Stimulated activated CD4-positive, alpha-beta T cell treated with anti-CD3 and anti-CD28 coated beads, TNF-alpha, amount 100 ng/mL, for 4 hours (primary cell): ENCODE data around the gene GHITM.
"Not testable (repeated sequence)": the region's sequence is repeated elsewhere in the genome, so short reads cannot be mapped to it uniquely, and the experiment has no call there.

ENCODE experiments used
- DNase-seq, 3 experiments: peaks; one replicate each; pipeline ENCODE4 v3.0.0-alpha.2; 2020; ENCODE audit warnings: low read depth in 3 of 3

Gene GHITM

DNA sequence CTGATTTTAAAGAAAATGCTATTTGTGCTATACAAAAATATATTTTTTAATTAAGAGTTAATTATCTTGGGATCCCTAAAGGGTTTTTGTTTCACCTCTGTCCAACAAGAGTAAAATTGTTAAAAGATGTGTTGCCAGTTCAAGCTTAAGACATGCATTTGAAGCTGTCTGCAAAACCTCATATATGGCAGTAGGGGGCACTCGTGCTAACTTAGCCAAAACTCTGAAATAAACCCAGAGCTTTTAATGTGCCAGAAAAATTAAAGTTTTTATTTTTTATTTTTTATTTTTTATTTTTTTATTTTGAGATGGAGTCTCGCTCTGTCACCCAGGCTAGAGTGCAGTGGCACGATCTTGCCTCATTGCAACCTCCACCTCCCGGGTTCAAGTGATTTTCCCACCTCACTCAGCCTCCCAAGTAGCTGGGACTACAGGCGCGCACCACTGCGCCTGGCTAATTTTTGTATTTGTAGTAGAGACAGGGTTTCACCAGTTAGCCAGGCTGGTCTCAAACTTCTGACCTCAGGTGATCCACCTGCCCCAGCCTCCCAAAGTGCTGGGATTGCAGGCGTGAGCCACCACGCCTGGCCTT is 8.8 kb downstream of the GHITM start:
- not testable (repeated sequence) for DNase-seq

DNA sequence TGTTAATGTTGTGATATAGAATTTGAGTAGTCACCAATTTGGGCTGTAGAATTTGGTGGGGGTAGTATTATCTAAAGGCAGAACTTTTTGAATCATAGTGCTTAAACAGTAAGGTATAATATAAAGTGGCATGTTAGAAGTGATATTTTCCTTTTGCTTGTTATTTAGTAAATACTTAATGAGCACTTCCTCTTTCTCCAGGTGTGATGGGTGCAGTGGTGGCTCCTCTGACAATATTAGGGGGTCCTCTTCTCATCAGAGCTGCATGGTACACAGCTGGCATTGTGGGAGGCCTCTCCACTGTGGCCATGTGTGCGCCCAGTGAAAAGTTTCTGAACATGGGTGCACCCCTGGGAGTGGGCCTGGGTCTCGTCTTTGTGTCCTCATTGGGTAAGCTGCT is 10.5 kb downstream of the GHITM start:
- no peak for DNase-seq

DNA sequence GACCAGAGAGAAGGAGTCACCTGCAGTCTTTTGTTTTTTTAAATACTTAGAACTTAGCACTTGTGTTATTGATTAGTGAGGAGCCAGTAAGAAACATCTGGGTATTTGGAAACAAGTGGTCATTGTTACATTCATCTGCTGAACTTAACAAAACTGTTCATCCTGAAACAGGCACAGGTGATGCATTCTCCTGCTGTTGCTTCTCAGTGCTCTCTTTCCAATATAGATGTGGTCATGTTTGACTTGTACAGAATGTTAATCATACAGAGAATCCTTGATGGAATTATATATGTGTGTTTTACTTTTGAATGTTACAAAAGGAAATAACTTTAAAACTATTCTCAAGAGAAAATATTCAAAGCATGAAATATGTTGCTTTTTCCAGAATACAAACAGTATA is 13.5 kb downstream of the GHITM start:
- no peak for DNase-seq

GRCh38 chr10:84155521-84155920 is 16.2 kb downstream of the GHITM start:
- DNase-seq = no peak

- no peak for DNase-seq
These were observed 16.7 kb downstream of the GHITM start for GRCh38 chr10:84156009-84156408.

DNA sequence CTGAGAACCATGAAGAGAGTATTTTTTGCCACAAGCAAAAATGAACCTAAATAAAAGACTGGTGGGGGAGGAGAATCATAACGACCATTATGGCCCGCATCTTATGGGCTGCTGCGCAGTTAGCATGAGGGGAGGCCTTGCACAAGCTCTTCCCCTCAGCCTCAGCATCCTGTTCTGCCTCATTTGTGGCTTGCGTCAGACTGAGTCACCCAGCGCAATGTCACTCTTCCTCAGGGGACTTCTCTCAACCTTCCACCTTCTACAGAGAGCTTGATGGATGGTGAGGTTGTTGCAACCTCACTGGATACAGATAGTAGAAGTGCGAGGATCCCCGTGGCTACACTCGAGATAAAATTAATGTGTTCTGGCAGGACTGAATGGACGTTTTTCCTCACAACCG is 17.5 kb downstream of the GHITM start:
- DNase-seq = no peak

DNA sequence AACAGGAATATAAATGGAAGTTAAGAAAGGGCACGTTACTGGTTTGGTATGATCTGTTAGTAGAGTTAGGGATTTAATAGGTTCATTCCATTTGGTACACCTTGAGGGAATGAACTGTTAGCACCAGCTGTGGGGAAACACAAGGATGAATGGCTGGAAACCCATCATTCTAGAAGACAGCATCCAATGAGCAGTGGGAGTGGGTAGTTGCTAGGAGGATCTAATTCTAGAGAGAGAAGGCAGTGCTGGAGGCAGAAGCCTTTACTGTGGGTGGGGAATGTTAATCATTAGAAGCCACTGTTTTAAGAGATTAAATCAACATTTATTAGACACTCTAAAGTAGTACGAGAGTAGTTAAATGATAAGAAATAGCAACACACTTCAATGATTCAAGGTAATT is 18.8 kb downstream of the GHITM start:
- no peak for DNase-seq

DNA sequence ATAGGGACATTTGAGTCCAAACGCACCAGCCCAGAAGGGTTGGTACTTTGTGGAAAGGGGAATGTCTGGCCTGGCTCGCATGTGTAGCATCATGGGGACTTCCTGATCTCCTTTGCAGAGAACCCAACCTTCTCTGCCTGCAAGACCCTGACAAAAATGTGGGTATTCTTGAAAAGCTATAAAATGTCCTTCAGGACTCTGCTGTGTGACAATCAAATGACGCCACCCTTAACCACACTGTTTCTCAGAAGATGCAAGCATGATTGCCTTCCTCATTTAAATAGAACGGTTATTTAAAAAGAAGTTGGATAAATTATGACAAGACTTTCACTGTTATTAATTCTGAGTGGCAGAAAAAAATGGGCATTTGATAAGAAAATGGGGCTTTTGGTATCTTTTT is 19.2 kb downstream of the GHITM start:
- DNase-seq = no peak

DNA sequence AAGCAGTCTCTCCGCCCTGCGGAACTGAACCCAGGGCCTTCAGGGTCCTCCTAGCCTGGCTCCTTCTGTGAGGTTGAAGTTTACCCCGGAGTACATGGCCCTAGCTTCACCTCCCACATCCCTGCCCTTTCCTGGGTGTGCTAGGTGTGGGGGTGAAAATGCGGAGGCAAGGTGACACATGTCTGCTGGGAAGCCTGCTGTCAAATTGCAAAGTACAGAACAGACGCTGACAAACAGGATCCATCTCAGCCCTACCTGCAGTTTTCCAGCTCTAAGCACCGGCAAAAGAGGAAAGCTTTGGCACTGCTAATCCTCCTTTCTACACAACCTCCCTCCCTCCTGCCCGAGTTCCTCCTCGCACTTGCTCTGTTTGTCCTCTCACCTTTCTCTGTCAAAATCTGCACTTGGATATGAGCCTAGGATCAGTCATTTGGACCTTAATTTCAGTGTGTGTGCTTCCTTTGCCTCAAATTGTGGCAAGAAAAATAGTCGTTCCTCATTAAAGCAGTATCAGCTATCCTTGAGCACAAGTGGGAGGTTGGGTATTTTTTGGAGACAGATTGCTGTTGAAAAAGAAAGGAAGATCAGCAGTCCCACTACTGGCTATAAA is 19.9 kb downstream of the GHITM start:
- DNase-seq = no peak

GRCh38 chr10:84160663-84161362 is 21.5 kb downstream of the GHITM start:
- DNase-seq = no peak

DNA sequence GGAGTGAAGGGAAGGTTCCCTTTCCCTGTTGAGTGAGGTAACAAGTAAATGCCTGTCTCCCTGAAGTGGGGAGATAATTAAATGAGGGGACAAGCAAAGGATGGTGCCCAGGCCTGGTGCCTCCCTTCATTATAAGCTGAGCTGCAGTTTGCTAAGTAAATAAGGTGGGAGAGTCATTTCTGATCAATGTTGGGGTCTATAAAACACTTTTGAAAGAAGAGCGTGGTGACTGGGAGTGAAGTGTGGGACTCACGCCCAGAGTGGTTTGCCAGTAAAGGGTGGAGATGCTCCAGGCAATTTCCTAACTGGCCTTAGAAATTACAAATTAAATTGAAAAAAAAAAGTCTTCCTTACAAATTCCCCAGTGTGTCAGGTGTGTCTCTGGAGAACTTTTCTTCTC is 24.7 kb downstream of the GHITM start:
- no peak for DNase-seq

DNA sequence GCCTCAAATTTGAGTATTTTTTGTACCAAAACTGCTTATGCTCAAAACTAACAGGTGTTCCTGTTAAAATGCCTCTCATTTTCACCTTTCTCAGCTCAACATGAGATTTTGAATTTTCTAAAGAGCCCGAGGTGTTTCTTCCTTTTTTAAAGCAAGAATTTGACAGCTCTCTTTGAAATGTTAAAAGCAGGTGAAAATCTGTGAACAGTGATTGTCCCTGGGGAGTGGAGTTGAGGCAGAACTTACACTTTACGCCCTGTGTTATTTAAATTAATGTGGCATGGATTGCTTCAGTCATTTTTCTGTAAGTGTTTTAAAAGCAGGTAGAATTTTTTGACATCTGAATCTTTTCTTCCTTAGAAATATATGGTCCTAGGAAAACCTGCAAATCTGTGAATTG is 25.1 kb downstream of the GHITM start:
- no peak for DNase-seq

DNA sequence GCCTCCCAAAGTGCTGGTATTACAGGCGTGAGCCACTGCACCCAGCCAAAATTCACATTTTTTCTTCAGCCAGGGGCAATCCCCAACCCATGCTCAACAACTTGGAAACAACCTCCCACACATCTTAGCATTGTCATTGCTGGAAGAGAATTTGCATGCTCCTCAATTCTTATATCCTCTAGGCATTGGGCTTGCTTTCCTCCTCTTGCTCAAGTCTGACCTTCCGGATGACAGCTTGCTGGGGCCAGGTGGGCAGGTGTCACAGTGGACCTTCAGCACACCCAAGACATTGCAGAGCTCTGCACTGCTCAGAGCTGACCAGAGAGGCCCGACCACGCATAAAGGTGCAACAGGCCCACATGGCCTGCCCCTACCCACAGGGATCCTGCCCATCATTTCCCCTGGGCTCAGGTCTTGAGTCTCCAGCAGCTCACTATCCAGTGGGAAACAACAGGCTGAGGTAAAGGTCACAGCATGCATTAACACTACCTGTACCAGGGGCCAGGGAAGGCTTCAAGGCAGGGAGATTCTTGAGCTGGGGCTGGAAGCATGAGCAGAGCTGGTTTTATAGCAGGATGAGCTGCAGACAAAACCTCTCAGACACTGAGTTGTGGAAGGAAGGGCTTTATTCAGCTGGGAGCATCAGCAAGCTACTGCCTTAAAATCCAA is 27.4 kb downstream of the GHITM start:
- DNase-seq = no peak

DNA sequence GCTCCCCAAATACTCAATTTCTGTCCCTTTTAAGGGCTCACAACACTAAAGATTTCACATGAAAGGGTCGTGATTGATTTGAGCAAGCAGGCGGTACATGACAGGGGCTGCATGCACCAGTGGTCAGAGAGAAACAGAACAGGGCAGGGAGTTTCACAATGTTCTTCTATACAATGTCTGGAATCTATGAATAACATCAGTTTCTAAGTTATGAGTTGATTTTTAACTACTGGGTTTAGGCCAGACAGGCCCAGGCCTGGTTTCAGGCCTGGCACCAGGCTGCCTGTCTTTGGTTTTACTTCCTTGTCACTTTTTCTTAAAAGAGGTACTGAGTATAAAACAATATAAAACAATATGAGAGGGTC is 28.0 kb downstream of the GHITM start:
- not testable (repeated sequence) for DNase-seq

DNA sequence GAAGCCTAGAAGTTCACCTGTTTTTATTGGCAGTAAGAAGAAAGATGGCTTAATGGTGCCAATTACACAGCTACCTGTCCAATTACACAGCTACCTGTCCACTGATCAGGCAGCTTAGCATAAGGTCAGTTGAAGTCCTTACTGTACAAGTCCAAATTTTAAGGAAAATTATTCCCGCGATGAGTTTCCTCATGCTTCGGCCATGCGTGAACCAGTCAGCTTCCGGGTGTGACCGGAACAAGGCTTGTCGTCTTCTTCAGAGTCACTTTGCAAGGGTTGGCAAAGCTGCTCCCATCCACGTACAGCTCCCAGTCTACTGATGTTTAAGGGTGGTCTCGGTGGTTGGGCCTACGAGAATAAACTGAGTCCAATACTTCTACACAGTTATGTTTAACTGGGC is 29.1 kb downstream of the GHITM start:
- not testable (repeated sequence) for DNase-seq

GRCh38 chr10:84171237-84171636 is 31.9 kb downstream of the GHITM start:
- DNase-seq = not testable (repeated sequence)

DNA sequence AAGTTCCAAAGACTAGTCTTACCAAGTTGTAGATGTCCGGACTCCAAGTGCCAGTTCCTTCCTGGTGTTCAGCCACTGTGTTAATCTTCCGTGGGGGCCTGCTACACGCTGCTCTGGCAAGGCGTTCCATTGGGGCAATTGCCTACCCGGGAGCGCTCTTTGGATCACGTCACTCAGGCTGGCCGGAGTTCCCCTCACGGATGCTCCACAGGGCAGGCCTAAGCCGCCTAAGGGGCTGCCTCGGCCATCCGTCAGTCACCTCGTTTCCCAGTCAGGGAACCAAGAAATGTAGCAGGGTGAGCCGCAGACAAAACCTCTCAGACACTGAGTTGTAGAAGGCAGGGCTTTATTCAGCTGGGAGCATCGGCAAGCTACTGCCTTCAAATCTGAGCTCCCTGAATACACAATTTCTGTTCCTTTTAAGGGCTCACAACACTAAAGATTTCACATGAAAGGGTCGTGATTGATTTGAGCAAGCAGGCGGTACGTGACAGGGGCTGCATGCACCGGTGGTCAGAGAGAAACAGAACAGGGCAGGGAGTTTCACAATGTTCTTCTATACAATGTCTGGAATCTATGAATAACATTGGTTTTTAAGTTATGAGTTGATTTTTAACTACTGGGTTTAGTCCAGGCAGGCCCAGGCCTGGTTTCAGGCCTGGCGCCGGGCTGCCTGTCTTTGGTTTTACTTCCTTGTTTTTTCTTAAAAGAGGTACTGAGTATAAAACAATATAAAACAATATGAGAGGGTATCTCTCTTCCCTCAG is 32.6 kb downstream of the GHITM start:
- DNase-seq = not testable (repeated sequence)

DNA sequence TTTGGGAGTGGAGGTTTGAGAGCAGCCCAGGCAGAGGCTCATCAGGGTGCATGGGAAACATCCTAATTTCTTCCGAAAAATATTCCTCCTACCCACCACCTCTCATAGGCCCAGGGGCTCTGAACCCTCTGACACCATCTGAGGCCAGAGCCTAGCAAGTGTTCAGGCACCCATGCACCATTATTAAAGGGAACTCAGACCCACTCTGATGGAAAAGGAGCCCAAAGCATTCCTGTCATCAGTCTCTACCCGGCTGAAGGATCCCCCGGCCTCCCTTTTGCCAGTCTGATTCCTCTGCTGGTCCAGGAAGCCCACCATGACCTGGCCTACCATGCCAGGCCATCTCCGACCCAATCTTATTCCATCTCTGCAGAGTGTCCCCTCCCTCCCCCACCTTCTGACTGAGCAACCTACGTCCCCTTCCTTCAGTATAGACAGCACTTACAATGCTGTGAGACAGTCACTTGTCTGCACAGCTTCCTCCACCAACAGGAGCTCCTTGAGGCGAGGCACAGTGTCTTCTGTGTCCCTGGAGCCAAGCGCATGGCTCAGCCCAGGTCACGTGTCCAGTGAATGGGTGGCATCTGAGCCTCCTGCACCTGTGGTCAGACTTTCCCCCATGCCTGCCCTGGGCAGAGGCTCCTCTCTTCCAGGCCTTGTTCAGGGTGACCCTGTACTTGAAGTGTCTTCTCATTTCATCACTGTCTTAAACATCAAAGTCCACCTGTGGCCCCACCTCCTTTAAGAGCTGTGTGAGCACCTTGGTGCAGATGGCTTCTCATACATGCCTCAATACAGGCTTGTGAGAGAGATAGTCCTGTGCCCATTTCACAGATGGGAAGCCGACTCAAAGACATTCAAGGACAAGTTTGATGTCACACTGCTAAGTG is 33.4 kb downstream of the GHITM start:
- no peak for DNase-seq

DNA sequence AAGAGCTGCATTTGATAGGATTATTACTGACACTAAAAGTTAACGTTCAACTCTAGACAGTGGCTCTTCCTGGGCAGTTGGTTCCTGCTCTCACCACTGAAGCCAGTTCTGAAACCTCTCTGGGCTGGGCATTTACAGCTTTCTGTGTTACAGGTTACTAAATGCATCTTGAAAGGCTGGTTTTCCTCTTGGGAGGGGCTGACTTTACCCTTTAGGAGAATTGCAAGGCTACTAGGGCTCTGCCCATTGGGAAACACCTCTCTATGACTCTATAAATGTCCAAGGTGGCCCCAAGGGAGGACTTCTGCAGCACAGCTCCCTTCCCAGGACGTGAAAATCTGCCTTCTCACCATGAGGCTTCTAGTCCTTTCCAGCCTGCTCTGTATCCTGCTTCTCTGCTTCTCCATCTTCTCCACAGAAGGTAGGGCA is 34.2 kb downstream of the GHITM start, which contains the start of gene GPR15LG:
GPR15LG (plus strand) TSS at position 301 of the 429 bp plus-strand sequence; CDS start at position 352, 51 bp downstream.
- DNase-seq = no peak

- no peak for DNase-seq
These were observed 36.1 kb downstream of the GHITM start for GRCh38 chr10:84175436-84175835.

DNA sequence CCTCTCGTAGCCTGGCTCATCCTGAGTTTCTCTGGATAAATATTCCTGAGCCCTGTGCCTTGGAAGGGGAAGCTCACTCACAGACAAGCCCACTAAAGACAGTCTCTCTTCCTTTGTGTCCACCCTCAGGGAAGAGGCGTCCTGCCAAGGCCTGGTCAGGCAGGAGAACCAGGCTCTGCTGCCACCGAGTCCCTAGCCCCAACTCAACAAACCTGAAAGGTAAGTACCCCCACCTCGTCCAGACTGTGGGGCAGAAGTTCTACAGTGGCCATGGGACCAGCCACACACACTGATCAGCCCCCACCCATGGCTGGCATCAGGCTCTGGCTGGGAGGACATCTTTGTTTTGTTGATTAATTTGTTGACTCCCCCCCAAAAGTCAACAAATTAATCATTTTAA is 37.0 kb downstream of the GHITM start:
- no peak for DNase-seq
